ENCODE data around the gene KCNG4.

DNA sequence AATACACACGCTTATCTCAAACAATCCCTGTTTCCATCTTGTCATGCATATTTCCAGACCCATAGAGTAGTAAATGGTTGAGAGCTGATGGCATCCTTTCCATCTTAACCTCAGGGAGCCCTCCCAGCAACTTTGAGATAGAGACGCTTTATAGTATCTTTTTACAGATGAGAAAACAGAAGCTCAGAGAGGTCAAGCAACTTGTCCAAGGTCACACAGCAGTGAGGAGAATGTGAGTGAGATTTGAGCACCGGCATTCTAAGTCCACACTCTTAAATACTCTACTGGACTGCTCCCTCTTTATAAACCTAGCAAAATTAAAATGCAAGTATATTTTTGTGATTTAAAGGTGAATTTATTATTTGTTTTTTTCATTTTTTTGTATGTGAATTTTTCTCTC lies 19.9 kb upstream of the KCNG4 start:
- TF ChIP-seq TAF1 (IDR thresholded peaks at IDR 0.05; ENCODE audit: low read depth, low read length) (no peak), POLR2AphosphoS5 (IDR thresholded peaks at IDR 0.05; ENCODE audit: low read depth, low read length) (no peak)
